Peyer's patch (tissue), 4 donors: ENCODE data around the gene CCDC85B. TPM values are rescaled to one million over a fixed set of nuclear protein-coding genes. Genes with fewer than 3 reads are reported as not detected.

Experiments
- DNase-seq, 3 donors: peaks; one replicate each; pipeline ENCODE4 v3.0.0-alpha.2; 2017 to 2019
- H3K27ac ChIP-seq, 4 donors: fragments of 200-600 bp; sonication (generic); one replicate each; pipeline ENCODE4 v1.5.1; 2016 to 2019
- H3K27me3 ChIP-seq, 2 donors: fragments of 200-600 bp; sonication (generic); one replicate each; pipeline ENCODE4 v1.5.1; 2019
- H3K36me3 ChIP-seq, 3 donors: fragments of 200-600 bp; sonication (generic); one replicate each; pipeline ENCODE4 v1.5.1; 2016 to 2019
- H3K4me1 ChIP-seq, 4 donors: fragments of 200-600 bp; sonication (generic); one replicate each; pipeline ENCODE4 v1.5.1; 2016 to 2019
- H3K4me3 ChIP-seq, 4 donors: fragments of 200-600 bp; sonication (generic); 1 replicate in 3 of 4; 2 replicates in 1 of 4; pipeline ENCODE4 v1.5.1; 2016 to 2019; ENCODE audit warnings: mild to moderate bottlenecking in 1 of 4
- H3K9me3 ChIP-seq, 4 donors: fragments of 200-600 bp; sonication (generic); one replicate each; pipeline ENCODE4 v1.5.1; 2016 to 2019; ENCODE audit warnings: mild to moderate bottlenecking in 1 of 4
- POLR2A ChIP-seq, 2 donors: fragments of 450-650 bp; IDR thresholded peaks; one replicate each; pipeline ENCODE4 v1.5.1; 2017; ENCODE audit warnings: antibody characterized with exemption in 2 of 2, mild to moderate bottlenecking in 2 of 2, moderate library complexity in 2 of 2
- total RNA-seq, 4 donors: library from RNA; depleted of rRNA; stranded (reverse); fragments of >200 nt; gene quantifications; one replicate each; pipeline ENCODE4 v1.1.0, GENCODE V29; 2016
- TF ChIP-seq, protein P1 (sequence below), 6 experiments: fragments of 450-650 bp in 4 of 6; fragments of 200-600 bp in 2 of 6; sonication (generic) in 1 of 6; IDR thresholded peaks; one replicate each; pipeline ENCODE4 v1.5.1; 2017 to 2019; ENCODE audit warnings: antibody characterized with exemption in 6 of 6, mild to moderate bottlenecking in 3 of 6, moderate library complexity in 1 of 6

Gene CCDC85B
- total RNA-seq, 4 donors from 2014 or later: 3.5 to 12.4 (median 7.4) TPM

- no peak for TF ChIP-seq POLR2A (IDR thresholded peaks at IDR 0.05)
- TF ChIP-seq, protein P1, sequence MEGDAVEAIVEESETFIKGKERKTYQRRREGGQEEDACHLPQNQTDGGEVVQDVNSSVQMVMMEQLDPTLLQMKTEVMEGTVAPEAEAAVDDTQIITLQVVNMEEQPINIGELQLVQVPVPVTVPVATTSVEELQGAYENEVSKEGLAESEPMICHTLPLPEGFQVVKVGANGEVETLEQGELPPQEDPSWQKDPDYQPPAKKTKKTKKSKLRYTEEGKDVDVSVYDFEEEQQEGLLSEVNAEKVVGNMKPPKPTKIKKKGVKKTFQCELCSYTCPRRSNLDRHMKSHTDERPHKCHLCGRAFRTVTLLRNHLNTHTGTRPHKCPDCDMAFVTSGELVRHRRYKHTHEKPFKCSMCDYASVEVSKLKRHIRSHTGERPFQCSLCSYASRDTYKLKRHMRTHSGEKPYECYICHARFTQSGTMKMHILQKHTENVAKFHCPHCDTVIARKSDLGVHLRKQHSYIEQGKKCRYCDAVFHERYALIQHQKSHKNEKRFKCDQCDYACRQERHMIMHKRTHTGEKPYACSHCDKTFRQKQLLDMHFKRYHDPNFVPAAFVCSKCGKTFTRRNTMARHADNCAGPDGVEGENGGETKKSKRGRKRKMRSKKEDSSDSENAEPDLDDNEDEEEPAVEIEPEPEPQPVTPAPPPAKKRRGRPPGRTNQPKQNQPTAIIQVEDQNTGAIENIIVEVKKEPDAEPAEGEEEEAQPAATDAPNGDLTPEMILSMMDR (IDR thresholded peaks at IDR 0.05): no peak
- no peaks in the 10 kb centered on the region for H3K9me3 ChIP-seq
- no peak overlapping the region for H3K4me3 ChIP-seq
- H3K27ac ChIP-seq: no peak overlapping the region
- DNase-seq: no peak
- peaks cover 0 to 5% (median 0%) of the 10 kb centered on the region in 4 donors for H3K4me1 ChIP-seq
- H3K27me3 ChIP-seq: no peaks in the 10 kb centered on the region
- no peaks in the 10 kb centered on the region for H3K36me3 ChIP-seq
Measured at GRCh38 chr11:65907878-65908277, 17.4 kb downstream of the CCDC85B start.

DNA sequence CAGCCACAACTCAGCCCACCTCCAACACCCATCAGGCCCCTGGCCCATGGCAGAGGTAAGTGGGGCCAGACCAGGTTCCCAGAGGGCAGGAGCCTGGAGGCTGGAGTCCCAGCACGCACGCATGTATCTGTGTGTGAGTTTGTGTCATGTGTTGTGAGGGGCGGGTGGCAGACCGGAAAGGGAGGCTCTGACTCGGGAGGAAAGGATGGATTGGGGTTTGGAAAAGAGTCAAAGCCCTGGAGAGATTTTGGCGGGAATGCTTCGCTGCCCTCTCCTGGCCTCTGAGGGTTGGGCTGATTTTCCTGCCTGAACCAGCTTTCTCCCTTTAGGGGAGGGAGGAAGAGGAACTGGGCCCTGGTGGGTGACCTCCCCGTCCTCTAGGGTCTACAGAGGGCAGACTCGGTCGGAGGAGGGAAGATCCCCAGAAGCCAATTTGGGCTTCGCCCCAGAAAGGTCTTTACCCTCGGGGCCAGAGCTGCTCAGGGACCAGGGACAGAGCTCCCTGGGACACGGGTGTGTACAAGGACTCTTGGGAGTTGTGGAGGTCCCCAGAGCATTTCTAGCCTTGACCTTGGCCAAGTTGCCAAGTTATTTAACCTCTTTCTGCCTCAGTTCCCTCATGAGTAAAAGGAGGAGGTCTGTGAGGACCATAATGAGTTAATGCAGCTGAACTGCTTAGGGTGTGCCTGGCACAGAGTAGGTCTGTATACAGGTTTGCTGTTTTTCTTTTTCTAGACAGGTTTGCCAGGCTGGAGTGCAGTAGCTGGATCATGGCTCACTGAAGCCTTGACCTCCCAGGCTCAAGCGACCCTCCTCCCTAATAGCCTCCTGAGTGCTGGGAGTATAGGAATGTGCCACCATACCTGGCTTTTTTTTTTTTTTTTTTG is 21.5 kb downstream of the CCDC85B start:
- peak overlapping the region in 1 of 4 donors; percentile 49 for H3K27ac ChIP-seq
- TF ChIP-seq, protein P1 (IDR thresholded peaks at IDR 0.05): peak in 2 of 6 experiments; percentile 24
- TF ChIP-seq POLR2A (IDR thresholded peaks at IDR 0.05): no peak
- no peak overlapping the region for H3K4me3 ChIP-seq
- no peaks in the 10 kb centered on the region for H3K9me3 ChIP-seq
- H3K27me3 ChIP-seq: no peaks in the 10 kb centered on the region
- peaks cover 0 to 27% (median under 1%) of the 10 kb centered on the region in 4 donors for H3K4me1 ChIP-seq
- no peak for DNase-seq
- no peaks in the 10 kb centered on the region for H3K36me3 ChIP-seq

DNA sequence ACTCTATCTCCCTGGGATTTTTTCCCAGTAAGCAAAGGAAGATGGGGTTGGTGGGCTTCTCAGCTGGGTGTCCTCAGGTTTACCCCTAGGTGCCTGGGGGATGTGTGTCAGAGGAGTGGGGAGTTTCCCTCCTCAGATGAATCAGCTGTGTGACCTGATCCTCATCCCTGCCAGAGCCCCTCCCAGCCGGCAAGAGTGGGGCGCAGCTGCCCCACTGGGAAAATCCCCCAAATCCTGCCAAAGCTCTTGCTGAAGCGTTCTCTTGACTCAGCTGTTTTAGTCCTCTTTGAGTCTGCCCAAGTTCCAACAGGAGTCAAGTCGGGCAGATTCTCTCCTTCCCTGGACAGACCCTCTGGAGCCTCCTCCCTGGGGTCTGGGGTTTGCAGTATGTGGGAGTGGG is 22.4 kb downstream of the CCDC85B start:
- H3K27ac ChIP-seq: no peak overlapping the region
- TF ChIP-seq, protein P1 (IDR thresholded peaks at IDR 0.05): no peak
- TF ChIP-seq POLR2A (IDR thresholded peaks at IDR 0.05): no peak
- H3K27me3 ChIP-seq: no peaks in the 10 kb centered on the region
- DNase-seq: no peak
- no peak overlapping the region for H3K4me3 ChIP-seq
- H3K9me3 ChIP-seq: no peaks in the 10 kb centered on the region
- H3K4me1 ChIP-seq: peaks cover 2 to 36% (median 9%) of the 10 kb centered on the region in 4 donors
- no peaks in the 10 kb centered on the region for H3K36me3 ChIP-seq

DNA sequence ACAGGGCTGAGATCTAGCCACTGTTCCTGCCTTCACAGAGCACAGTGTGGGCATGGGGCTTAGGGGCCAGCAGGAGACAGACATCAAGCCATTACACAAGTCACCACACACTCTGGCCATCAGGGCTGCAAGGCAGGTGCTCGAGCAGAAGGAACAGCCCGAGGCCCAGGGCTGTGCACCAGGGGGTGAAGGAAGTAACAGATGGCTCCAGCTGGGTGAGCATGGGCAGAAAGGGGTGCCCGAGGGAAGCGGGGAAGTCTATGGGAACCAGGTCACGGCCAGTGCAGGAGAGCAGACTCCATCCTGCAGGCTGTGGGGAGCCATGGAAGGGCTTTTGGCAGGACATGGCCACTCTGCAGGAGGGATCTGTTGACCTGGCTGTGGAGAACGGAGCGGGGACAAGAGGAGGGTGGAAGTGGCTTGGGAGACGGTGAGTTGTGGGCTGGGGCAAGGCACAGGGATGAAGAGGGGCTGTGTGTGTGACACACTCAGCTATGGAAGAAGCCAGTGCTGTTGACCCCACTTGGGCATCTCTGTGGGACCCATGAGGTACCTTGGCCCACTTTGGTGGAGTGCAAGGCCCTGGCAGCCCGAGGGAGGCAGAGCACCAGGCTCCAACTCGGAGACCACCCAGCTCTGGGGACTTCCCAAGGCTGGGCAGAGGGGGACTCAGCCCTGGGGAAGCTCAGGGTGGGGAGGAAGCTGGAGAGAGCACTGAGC is 24.8 kb downstream of the CCDC85B start:
- no peak overlapping the region for H3K4me3 ChIP-seq
- no peaks in the 10 kb centered on the region for H3K27me3 ChIP-seq
- no peak for TF ChIP-seq POLR2A (IDR thresholded peaks at IDR 0.05)
- TF ChIP-seq, protein P1 (IDR thresholded peaks at IDR 0.05): no peak
- no peak for DNase-seq
- H3K36me3 ChIP-seq: no peaks in the 10 kb centered on the region
- no peaks in the 10 kb centered on the region for H3K9me3 ChIP-seq
- H3K4me1 ChIP-seq: peaks cover 2 to 43% (median 16%) of the 10 kb centered on the region in 4 donors
- H3K27ac ChIP-seq: peak overlapping the region; percentile 60 to 81 (median 70)

DNA sequence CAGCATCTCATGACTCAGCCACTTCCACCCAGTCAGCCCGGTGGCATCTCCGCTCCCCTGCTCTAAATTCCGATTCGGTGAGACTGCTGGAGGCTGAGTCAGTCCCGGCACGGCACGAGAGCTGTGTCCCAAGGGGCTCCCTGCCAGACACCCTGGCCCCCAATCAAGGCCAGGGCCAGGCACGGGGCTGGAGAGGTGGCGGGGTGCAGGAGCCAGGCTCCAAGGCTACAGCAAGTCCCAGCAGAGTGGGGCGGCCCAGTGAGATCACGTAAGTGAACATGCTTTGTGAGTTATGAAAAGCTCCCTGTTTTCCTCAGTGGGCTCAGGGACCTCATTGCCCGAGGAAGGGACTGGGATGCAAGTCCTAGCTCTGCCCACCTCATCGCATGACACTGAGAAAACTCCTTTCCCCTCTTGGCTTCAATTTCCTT is 25.4 kb downstream of the CCDC85B start:
- peaks cover 2 to 49% (median 21%) of the 10 kb centered on the region in 4 donors for H3K4me1 ChIP-seq
- no peaks in the 10 kb centered on the region for H3K9me3 ChIP-seq
- no peak overlapping the region for H3K4me3 ChIP-seq
- DNase-seq: peak; percentile 31 to 75 (median 56)
- H3K27me3 ChIP-seq: no peaks in the 10 kb centered on the region
- H3K36me3 ChIP-seq: no peaks in the 10 kb centered on the region
- H3K27ac ChIP-seq: peak overlapping the region; percentile 60 to 81 (median 70)
- no peak for TF ChIP-seq POLR2A (IDR thresholded peaks at IDR 0.05)
- TF ChIP-seq, protein P1 (IDR thresholded peaks at IDR 0.05): no peak
